HG02623 (cell line): ENCODE data around the gene GSTP1.
A peak's percentile ranks its signal among the peaks of the same experiment; 100 is the strongest.
"Not testable (repeated sequence)": the region's sequence is repeated elsewhere in the genome, so short reads cannot be mapped to it uniquely, and the experiment has no call there.

ENCODE experiments used
- ATAC-seq: cut with Tn5 transposase; IDR thresholded peaks from one replicate; pipeline ENCODE4 v1.9.1; 2021; ENCODE audit warnings: moderate library complexity; ENCODE audit not compliant: unreplicated experiment

GSTP1 gene

GRCh38 chr11:67562963-67563704 is 20.5 kb upstream of the GSTP1 start:
- no peak for ATAC-seq

DNA sequence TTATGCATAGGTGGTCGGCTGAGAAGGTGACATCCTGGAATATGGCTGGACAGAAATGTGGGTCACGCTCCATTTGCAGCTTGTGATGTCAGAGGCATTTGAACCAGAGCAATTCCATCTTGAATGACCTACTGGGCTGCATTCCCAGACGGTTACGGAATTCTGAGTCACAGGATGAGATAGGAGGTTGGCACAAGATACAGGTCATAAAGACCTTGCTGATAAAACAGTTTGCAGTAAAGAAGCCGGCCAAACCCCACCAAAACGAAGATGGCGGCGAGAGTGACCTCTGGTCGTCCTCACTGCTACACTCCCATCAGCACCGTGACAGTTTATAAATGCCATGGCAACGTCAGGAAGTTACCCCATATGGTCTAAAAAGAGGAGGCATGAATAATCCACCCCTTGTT is 19.9 kb upstream of the GSTP1 start:
- not testable (repeated sequence) for ATAC-seq

GRCh38 chr11:67564230-67564629 is 19.4 kb upstream of the GSTP1 start:
- ATAC-seq, result no peak

DNA sequence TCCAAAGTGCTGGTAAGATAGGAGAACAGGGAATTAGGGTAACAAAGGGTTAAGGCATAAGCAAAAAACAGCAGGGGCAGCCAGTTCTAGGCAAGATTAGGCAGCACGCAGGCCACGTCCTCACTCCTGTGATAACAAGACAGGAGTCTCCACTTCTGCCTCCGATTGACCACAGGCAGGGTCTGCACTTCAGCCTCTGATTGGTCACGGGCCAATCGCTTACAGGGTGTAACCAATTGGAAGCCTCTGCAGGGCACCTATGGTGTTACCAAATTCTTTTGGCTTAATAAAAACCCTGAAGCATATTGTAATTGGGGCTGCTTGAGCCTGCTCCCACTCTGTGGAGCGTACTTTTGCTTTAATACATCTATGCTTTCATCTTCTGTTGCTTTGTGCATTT is 12.2 kb upstream of the GSTP1 start:
- ATAC-seq, result no peak

DNA sequence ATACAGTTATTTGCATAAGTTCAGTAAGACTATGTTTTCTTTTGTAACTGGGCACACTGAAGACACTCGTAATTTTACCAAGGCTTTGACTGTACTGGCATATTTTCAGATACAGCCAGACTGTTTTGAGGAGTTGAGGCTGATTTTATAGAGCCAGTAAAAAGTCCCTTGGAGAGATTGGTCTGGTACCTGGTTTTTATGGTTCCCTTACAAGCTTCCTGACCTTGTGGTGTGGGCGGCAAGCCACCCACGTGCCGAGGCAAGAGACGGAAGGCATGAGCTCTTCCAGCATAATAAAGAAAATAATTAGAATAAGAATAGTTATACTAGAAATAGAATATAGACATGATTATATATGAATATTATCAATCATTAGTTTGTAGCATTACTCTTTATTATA is 11.3 kb upstream of the GSTP1 start:
- ATAC-seq, result no peak

DNA sequence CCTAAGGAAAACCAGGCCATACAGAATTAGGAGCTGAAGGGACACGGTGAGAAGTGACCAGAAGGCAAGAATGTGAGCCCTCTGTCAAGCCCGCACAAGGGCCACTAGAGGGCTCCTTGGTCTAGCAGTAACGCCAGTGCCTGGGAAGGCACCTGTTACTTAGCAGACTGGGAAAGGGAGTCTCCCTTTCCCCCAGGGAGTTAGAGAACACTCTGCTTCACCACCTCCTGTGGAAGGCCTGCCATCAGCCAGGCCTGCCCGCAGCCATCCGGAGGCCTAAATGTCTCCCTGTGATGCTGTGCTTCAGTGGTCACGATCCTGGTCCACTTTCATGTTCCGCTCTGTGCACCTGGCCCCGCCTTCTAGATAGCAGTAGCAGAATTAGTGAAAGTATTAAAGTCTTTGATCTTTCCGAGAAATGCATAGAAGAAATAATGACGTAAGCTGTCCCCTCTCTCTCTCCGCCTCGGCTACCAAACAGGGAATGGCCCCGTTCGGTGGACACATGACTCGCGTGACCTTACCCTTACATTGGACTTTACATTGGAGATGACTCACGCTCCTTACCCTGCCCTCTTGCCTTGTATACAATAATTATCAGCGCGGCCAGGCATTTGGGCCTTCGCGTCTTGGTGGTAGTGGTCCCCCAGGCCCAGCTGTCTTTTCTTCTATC is 10.7 kb upstream of the GSTP1 start:
- ATAC-seq, result no peak

- ATAC-seq, result no peak
Measured at GRCh38 chr11:67574938-67575337, 8.7 kb upstream of the GSTP1 start.

GRCh38 chr11:67576735-67577475 is 6.7 kb upstream of the GSTP1 start:
- ATAC-seq, result no peak

DNA sequence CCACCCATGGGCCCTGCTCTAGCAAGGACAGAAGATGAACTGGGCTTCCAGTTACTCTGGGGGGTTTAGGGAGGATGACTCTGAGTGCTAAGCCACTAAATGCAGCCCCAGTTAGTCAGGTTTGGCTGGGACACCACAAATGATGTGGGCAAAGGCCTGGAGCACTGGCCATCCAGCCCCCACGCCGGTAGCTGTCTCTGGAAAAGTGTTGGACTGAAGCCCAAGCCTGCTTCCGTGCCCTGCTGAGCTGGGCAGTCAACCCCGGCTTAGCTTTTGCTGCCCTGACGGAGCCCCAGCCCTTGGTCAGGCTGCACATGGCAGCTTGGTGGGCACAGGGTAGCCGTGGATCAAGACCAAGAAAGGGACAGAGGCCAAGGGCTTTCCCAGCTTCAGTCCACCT is 5.7 kb upstream of the GSTP1 start:
- no peak for ATAC-seq

- no peak for ATAC-seq
Measured at GRCh38 chr11:67581469-67581868, 2.1 kb upstream of the GSTP1 start.

GRCh38 chr11:67582011-67582410 is 1.6 kb upstream of the GSTP1 start:
- ATAC-seq, result no peak

GRCh38 chr11:67584205-67584880 is 731 bp downstream of the GSTP1 start:
- ATAC-seq, result no peak

GRCh38 chr11:67584881-67585873 is 1.6 kb downstream of the GSTP1 start:
- no peak for ATAC-seq

GRCh38 chr11:67585911-67586310 is 2.3 kb downstream of the GSTP1 start:
- no peak for ATAC-seq

DNA sequence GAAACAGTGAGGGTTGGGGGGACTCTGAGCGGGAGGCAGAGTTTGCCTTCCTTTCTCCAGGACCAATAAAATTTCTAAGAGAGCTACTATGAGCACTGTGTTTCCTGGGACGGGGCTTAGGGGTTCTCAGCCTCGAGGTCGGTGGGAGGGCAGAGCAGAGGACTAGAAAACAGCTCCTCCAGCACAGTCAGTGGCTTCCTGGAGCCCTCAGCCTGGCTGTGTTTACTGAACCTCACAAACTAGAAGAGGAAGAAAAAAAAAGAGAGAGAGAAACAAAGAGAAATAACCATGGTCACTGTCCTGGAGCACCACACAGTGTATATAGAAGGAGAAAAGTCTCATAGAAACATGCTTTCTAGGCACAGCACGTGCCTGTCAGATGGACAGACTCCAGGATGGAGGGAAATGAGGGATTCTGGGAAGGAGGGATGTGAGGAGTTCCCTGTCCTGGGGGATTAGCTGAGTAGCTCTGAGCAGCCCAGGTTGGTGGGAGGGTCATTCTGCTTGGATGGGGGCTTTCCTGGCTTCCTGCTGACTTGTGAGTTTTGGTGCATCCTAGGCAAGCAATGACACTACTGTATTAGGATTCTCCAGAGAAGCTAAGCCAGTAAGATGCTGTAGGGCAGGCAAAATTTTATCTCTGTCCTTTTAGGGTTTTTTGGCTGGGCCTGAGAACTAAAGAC is 3.1 kb downstream of the GSTP1 start:
- no peak for ATAC-seq

GRCh38 chr11:67588136-67588503 is 4.5 kb downstream of the GSTP1 start:
- peak; percentile 18 for ATAC-seq

GRCh38 chr11:67588899-67589415 is 5.3 kb downstream of the GSTP1 start:
- not testable (repeated sequence) for ATAC-seq

DNA sequence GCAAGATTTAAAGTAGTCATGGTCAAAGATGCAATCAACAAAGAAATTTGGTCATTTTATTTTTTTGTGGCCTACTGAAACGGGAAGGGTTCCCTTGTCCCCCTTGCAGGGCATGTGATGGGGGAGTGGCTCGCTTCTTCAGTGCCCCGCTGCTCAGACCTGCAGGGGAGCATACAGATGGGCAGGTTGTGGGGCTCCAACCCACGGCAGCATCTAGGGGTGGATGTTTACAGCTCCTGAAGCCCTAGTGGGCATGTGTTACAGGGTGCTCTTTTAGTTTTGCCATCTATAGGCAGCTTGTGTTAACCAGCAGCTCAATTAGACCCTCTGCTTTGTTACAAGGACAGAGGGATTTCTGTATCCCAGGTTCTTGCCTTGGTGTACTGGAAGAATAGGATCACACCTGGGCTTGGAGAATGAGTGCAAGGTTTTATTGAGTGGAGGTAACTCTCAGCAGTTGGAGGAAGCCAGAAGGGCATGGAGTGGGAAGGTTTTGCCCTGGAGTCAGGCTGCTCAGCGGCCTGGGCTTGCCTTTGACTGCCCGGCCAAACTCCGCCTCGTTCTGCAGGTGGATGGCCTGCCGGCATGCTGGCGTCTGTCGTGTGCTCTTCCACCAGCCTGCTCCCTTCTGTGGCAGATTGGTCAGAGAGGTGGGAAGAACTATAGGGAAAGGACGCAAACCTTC is 9.4 kb downstream of the GSTP1 start:
- ATAC-seq, result no peak

- no peak for ATAC-seq
Measured at GRCh38 chr11:67593565-67593905, 9.9 kb downstream of the GSTP1 start.
